Measurements from ENCODE around the gene KCND2.

Gene KCND2

GRCh38 chr7:120600607-120601006 lies 327.6 kb downstream of the KCND2 start:
- TF ChIP-seq EP300 (IDR thresholded peaks at IDR 0.05; ENCODE audit: borderline replicate concordance) (no peak), EGR1 (IDR thresholded peaks at IDR 0.05) (no peak), YY1 (IDR thresholded peaks at IDR 0.05; ENCODE audit: low read depth) (no peak), CREB1 (IDR thresholded peaks at IDR 0.05; ENCODE audit: low read depth) (no peak), RAD21 (IDR thresholded peaks at IDR 0.05; ENCODE audit: low read depth) (no peak), TCF12 (IDR thresholded peaks at IDR 0.05; ENCODE audit: low read depth) (no peak), NFIC (IDR thresholded peaks at IDR 0.05) (no peak), TEAD4 (IDR thresholded peaks at IDR 0.05) (no peak), REST (IDR thresholded peaks at IDR 0.05; ENCODE audit: low read depth) (no peak), MAX (IDR thresholded peaks at IDR 0.05) (no peak), FOXM1 (IDR thresholded peaks at IDR 0.05; ENCODE audit: borderline replicate concordance, low read depth) (no peak), ZBTB7A (IDR thresholded peaks at IDR 0.05; ENCODE audit: low read depth) (no peak), USF1 (IDR thresholded peaks at IDR 0.05) (no peak), CEBPB (IDR thresholded peaks at IDR 0.05) (no peak)

GRCh38 chr7:120603366-120603765 lies 330.4 kb downstream of the KCND2 start:
- no peak for TF ChIP-seq TEAD4 (IDR thresholded peaks at IDR 0.05)
- TF ChIP-seq EP300 (IDR thresholded peaks at IDR 0.05; ENCODE audit: borderline replicate concordance) = no peak
- TF ChIP-seq ZBTB7A (IDR thresholded peaks at IDR 0.05; ENCODE audit: low read depth) = no peak
- TF ChIP-seq MAX (IDR thresholded peaks at IDR 0.05) = no peak
- TF ChIP-seq RAD21 (IDR thresholded peaks at IDR 0.05; ENCODE audit: low read depth) = no peak
- TF ChIP-seq FOXM1 (IDR thresholded peaks at IDR 0.05; ENCODE audit: borderline replicate concordance, low read depth) = no peak
- no peak for TF ChIP-seq REST (IDR thresholded peaks at IDR 0.05; ENCODE audit: low read depth)
- TF ChIP-seq CEBPB (IDR thresholded peaks at IDR 0.05) = no peak
- no peak for TF ChIP-seq TCF12 (IDR thresholded peaks at IDR 0.05; ENCODE audit: low read depth)
- TF ChIP-seq TAF1 (IDR thresholded peaks at IDR 0.05; ENCODE audit: low read depth) = no peak
- TF ChIP-seq YY1 (IDR thresholded peaks at IDR 0.05; ENCODE audit: low read depth) = no peak
- no peak for TF ChIP-seq USF1 (IDR thresholded peaks at IDR 0.05)

- no peak for TF ChIP-seq FOXM1 (IDR thresholded peaks at IDR 0.05; ENCODE audit: borderline replicate concordance, low read depth)
- no peak for TF ChIP-seq CEBPB (IDR thresholded peaks at IDR 0.05)
- no peak for TF ChIP-seq RAD21 (IDR thresholded peaks at IDR 0.05; ENCODE audit: low read depth)
- no peak for TF ChIP-seq EGR1 (IDR thresholded peaks at IDR 0.05)
- no peak for TF ChIP-seq REST (IDR thresholded peaks at IDR 0.05; ENCODE audit: low read depth)
- no peak for TF ChIP-seq USF1 (IDR thresholded peaks at IDR 0.05)
- TF ChIP-seq EP300 (IDR thresholded peaks at IDR 0.05; ENCODE audit: borderline replicate concordance) = no peak
- TF ChIP-seq ZBTB7A (IDR thresholded peaks at IDR 0.05; ENCODE audit: low read depth) = no peak
- TF ChIP-seq TCF12 (IDR thresholded peaks at IDR 0.05; ENCODE audit: low read depth) = no peak
- no peak for TF ChIP-seq TEAD4 (IDR thresholded peaks at IDR 0.05)
- TF ChIP-seq TAF1 (IDR thresholded peaks at IDR 0.05; ENCODE audit: low read depth) = no peak
- TF ChIP-seq CREB1 (IDR thresholded peaks at IDR 0.05; ENCODE audit: low read depth) = no peak
- TF ChIP-seq MAX (IDR thresholded peaks at IDR 0.05) = no peak
- no peak for TF ChIP-seq NFIC (IDR thresholded peaks at IDR 0.05)
- no peak for TF ChIP-seq YY1 (IDR thresholded peaks at IDR 0.05; ENCODE audit: low read depth)
Observed at GRCh38 chr7:120609136-120609753, 336.3 kb downstream of the KCND2 start.
